UCSD-AML1 (cell line): ENCODE results near the gene PAFAH1B1.

Experiments used
- DNase-seq: peaks from one replicate; lab custom pipeline; 2025; ENCODE audit not compliant: unreplicated experiment; lab: John Stamatoyannopoulos, UW

Gene PAFAH1B1

DNA sequence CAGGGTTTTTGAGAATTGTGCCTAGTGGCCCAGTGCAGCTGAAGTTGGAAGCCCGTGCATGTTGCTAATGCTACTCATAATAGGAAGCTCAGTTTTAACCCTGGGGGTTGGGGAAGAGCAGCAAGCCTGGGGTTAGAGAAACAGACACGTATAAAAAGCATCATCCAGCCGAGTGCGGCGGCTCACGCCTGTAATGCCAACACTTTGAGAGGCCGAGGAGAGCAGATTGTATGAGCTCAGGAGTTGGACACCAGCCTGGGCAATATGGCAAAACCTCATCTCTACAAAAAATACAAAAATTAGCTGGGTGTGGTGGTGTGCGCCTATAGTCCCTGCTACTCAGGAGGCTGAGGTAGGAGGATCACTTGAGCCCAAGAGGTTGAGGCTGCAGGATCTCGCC lies 120.4 kb downstream of the PAFAH1B1 start:
- no peak for DNase-seq

DNA sequence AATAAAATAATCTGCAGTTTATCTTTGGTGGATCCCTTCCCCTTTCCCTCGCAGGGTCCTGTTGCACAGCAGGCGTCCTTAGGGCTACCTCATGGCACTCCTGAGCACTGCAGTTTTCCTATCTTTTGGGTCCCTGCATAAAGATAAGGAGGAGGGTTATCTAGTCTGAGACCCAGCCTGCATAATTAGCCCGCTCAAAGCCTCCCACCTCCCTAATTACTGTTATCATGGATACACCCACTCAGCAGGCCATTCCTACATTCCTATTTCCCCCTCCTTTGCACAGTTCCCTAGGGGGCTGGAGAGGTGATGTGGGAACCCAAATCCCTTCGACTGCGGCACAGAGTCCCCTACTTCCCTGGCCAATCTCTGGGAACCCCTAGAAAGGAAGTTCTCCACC lies 123.2 kb downstream of the PAFAH1B1 start:
- DNase-seq: no peak

GRCh38 chr17:2718150-2718938 lies 124.9 kb downstream of the PAFAH1B1 start:
- DNase-seq: no peak

DNA sequence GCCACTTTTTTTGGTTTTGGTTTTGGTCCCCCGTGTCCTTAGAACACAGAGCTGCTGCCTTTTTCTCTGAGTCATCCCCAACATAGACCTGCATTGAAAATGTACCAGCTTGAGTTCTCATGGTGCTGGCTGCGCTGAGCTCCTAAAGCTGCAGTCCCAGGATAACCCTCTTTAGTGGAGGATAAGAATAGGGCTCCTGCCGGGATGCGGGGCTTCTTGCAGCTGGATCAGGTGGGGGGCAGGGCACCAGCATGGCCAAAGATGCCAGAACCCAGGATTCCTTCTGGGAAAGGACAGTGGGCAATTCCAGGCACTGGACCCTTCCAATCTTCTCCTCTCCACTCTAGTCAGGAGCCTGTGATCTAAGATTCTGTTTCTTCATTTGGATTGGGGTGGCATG lies 126.4 kb downstream of the PAFAH1B1 start:
- DNase-seq: no peak

DNA sequence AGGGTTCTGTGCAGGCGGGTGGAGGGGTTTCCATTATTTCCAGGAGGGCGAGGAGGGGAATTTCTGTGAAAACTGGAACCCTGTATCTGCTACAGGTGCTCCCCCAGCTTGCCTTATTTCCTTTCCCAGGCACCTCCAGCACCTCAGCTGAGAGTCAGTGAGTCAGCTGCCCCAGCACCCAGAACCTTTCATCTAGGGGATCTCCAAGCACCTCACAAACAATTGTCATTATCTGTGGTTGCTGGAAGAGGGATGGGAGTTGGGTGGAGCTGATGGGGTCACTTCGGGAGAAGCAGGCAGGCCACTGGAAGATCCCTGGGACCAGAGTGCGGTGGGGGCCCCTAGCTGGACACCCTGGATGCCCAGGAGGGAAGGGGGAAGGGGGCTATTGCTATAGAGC lies 128.1 kb downstream of the PAFAH1B1 start:
- DNase-seq: no peak

DNA sequence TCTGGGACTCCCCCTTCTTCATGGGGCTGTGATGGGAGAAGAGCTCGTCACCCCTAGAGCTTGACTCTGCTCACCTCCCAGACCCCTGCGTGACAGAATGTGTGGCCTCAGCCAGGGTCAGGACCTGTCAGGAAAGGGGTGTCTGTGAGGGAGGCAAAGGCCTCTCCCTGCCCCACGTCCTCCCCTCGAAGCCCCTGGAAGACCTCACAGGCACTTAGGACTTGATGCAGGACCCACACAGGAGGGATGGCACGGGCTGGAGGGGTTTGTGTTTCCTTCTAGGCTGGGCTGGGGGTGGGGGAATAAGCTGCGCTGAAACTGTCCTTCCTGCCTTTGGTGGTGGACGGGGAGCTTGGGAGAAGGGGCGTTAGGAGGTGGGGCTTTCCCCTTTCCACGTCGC lies 129.2 kb downstream of the PAFAH1B1 start:
- DNase-seq: no peak

- DNase-seq: no peak
These were observed 130.1 kb downstream of the PAFAH1B1 start for GRCh38 chr17:2723505-2723996.

DNA sequence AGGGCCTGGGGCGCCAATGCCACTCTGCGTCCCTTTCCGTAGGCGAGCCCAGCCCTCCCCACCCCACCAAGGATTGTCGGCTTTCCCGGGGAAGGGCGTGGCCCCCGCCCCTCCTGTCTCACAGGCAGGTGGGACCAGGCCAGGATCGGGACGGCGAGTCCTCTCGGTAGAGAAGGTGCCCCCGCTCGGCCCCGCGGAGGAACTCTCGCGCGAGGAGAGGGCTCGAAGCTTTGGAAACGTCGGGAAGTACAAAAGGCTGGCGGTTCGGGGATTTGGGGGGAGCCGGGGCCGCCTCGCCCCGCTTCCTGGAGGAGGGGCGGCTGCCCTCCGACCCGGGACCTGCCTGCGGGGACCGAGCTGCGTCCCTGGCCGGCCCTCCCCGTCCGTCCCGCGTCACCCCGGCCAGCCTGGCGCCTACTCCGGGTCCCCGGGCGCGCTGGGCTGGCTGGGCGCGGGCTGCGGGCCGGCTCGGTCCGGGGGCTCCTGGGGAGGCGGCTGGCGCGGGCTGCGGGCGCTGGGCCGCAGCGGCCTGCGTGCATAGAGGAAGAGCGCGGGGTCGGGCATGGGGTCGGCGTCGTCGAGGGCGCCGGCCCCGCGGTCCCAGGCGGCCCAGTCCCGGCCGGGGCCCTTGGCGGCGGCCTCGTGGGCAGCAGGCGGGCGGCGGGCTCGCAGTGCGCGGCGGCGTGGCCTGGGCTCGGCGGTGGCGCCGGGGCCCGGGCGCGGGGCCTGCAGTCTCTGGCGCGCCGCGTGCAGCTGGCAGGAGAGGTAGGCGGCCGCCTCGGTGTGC lies 130.7 kb downstream of the PAFAH1B1 start:
- DNase-seq: no peak

DNA sequence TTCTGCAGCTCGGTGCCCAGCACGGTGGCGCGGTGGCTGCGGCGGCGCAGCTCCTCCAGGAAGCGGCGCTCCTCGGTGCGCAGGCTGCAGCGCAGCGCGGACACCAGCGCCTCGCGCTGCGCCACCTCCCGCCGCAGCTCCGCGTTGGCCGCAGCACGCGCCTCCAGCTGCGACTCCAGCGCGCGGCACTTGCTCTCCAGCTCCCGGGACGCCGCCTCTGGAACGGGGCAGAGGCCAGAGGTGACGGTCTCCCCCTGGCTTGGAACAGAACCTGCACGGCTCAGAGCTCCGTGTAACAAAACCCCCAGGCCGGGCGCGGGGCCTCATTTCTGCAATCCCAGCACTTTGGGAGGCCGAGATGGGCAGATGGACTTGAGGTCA lies 131.3 kb downstream of the PAFAH1B1 start:
- peak; percentile 45 for DNase-seq

- DNase-seq: no peak
These were observed 137.4 kb downstream of the PAFAH1B1 start for GRCh38 chr17:2730764-2731353.

DNA sequence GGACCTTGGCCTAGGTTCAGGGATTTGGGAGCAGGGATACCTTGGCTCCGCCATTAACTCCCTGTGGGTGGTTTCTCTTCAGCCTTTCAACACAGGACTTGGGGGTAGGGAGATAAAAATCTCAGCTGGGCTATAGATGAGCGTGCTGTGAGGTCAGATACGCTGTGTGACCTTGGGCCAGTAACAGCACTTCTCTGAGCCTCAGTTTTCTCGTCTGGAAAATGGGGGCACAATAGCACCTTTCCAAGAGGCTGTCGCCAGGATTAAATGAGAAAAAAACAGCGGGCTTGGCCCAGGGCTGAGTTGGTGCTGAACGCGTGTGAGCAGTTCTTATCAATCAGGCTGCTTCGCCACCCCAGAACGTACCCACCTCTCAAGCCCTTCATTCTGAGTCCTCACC lies 138.4 kb downstream of the PAFAH1B1 start:
- no peak for DNase-seq

- no peak for DNase-seq
These were observed 141.5 kb downstream of the PAFAH1B1 start for GRCh38 chr17:2734939-2735338.
